ENCODE measurements around the gene COL3A1.

COL3A1 gene

GRCh38 chr2:188976545-188977268 lies 2.5 kb downstream of the COL3A1 start:
- no peak for DNase-seq

GRCh38 chr2:188977317-188977716 lies 3.1 kb downstream of the COL3A1 start:
- no peak for DNase-seq

DNA sequence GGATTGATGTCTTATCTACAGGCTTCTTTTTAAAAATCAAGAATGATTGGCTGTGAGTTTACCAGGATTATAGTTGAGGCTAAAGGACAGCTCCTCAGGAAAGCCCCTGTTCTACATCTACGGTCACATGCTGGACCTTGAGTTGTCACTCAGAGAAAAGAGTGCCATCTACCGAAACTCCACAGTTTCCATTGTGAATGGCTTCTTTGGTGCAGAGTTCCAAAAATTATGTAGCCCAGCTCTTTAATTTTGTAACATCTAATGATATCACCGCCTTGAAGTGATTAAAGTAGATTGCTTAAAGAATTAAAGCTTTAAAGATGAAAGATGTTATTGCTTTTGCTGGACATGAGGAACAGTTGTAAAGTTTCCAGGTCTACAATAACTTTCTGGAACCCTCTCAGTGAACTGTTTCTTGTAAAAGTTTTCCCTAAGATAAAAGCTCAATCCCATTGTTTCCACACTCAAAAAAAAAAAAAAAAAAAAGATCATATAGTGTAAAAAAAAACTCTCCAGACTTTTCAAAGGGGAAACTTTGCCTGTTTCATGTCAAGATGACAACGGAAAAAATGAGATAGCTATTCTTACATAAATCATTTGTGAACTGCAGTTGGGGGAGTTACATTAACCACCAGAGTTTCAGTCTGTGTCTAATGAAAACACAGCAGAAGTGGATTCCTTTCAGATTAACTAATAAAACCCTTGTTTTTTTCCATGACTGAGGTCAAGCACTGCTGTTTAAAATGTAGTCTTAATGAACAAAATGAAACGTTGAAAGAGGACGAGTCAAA lies 4.3 kb downstream of the COL3A1 start:
- no peak for DNase-seq

- no peak for DNase-seq
These were observed 5.3 kb downstream of the COL3A1 start for GRCh38 chr2:188979187-188980114.

- DNase-seq = no peak
These were observed 9.4 kb downstream of the COL3A1 start for GRCh38 chr2:188983427-188984064.

DNA sequence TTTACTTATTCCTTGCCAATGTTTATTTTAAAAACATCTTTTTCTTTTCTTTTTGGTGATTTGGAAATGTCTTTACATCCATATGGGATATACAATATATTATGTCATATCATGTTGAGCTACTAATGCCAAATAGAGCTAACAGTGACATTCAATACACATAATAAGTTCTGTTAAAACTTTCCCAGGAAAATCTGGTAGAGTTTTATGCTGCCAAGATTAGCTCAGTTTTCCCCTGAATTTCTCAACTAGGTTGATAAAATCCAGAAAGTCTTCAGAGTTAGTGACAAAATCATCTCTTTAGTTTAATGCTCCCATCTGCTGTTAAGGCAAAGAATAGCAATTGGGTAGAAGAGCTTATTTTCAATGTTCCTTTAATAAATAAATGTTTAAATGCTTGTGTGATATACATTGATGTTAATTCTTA lies 9.9 kb downstream of the COL3A1 start:
- no peak for DNase-seq

- DNase-seq = no peak
These were observed 10.5 kb downstream of the COL3A1 start for GRCh38 chr2:188984680-188985079.

GRCh38 chr2:188986839-188987238 lies 12.7 kb downstream of the COL3A1 start:
- no peak for DNase-seq

GRCh38 chr2:188993247-188993646 lies 19.1 kb downstream of the COL3A1 start:
- DNase-seq = no peak

DNA sequence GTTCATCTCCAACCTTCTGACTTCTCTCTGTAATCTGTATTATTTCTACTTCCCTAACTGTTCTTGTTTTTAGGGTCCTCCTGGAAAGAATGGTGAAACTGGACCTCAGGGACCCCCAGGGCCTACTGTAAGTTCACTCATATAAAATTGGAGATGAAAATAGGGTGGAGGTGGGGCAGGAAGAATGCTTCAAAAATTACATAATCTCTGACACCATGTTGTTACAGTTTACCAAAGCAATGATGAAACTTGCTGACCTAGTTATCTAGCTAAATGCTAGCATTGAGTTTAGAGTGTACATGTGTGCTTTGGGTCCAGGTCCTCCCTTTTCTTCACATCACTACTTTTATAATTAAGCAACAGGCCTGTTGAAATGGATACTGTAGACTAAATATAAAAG lies 23.1 kb downstream of the COL3A1 start:
- DNase-seq = no peak

- DNase-seq = no peak
These were observed 26.0 kb downstream of the COL3A1 start for GRCh38 chr2:189000221-189000620.

DNA sequence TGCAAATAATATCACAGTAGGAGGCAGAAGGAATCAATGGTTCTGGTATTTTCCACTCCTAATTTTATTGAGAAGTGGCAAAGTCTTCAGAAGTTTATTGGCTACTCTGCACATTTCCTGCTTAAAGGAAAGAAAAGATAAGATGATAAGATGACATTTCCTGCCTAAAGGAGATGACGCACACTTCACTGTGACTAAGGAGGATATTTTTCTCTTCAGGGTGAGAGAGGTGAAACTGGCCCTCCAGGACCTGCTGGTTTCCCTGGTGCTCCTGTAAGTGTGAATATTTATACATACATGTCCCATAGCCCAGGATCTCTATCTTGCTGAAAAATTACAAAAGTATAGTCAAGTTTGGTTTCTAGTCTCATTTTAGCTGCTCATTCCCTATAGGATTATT lies 27.9 kb downstream of the COL3A1 start:
- DNase-seq = no peak

- DNase-seq = no peak
These were observed 34.5 kb downstream of the COL3A1 start for GRCh38 chr2:189008555-189009262.

GRCh38 chr2:189010536-189010935 lies 36.4 kb downstream of the COL3A1 start:
- DNase-seq = no peak

GRCh38 chr2:189012351-189012750 lies 38.2 kb downstream of the COL3A1 start:
- DNase-seq = no peak

DNA sequence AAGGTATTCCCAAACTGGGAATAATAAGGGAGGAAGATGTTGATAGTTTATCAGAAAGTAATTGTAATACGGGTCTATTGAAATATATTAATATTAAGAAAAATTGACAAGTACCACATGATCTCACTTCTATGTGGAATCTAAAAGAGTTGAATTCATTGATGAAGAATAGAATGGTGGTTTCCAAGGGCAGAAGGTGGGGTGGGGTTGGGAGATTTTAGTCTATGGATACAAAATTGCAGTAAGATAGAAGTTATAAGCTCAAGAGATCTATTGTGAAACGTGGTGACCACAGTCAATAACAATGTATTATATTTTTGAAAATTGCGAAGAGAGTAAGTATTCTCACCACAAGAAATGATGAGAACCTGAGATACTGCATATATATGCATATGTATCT lies 38.9 kb downstream of the COL3A1 start:
- DNase-seq = no peak

DNA sequence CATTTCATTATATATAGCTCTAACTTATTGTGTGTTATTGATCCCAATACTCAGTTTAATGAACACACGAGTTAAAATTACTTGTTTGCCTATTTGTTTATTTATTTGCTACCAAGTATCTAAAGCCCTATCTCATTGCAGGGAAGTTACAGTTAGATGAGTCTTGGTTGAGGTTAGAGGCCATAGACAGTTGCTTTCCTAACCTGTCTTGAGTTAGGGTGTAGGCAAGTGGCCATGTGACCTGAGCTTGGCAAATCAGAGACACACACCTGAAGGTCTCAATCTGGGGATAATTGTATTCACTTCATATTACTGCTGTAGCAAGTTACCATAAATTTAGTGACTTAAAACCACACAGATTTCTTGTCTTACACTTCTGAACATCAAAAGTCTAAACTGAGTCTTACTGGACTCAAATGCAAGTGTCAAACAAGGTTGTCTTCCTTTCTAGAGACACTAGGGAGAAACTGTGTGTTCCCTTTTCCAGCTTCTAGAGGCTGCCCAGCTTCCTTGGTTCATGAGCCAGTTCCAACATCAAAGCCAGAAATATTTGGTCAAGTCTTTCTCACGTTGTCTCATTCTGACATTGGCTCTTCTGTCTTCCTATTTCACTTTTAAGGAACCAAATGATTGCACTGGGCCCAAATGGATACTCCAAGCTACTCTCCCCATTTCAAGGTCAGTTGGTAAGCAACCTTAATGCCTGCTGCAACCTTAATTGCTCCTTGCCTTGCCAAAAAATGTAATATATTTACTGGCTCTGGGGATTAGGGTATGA lies 39.7 kb downstream of the COL3A1 start:
- DNase-seq = no peak

- no peak for DNase-seq
These were observed 40.4 kb downstream of the COL3A1 start for GRCh38 chr2:189014449-189015138.

- DNase-seq = no peak
These were observed 41.2 kb downstream of the COL3A1 start for GRCh38 chr2:189015359-189015758.

- DNase-seq = no peak
These were observed 42.2 kb downstream of the COL3A1 start for GRCh38 chr2:189016311-189016861.
